Measurements from ENCODE around the gene PLA2G4B. TPM values are rescaled to one million over a fixed set of nuclear protein-coding genes. Genes with fewer than 3 reads are reported as not detected.

Gene PLA2G4B
- total RNA-seq, 3 donors from 2014 or later = 3.2 to 11.0 (median 10.2) TPM

DNA sequence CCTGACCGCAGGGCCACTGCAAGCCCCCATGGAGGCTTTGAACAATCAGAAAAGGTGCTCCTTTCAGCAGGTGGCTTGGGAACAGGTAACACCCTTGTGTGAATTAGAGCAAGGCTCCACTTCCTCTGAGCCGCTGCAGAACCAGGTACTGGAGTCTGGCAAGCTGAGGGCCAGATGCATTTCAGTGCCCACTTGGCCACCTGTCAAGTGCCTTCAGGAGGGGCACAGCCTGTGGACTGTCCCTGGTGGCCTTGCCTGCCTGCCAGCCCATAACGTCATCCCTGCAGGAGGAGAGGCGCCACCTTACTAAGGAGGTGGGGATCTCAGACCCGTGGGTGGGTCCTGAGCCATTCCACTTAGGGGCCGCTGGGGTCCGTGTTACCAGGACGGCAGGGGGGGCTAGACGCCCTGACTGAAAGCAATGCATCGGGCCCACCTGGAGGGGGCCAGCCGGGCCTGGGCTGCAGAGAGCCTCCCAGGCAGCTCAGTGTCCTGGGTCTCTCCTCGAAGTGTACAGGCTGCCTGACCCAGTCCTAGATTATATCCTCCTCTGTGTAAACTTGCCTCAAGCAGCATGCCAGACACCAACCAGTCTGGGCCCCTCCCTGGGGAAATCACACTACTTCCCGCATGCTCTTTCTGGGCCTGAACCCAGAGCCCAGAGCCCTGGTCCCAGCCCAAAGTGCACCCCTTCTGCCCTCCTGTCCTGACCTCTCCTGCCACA, 39.1 kb downstream of the PLA2G4B start:
- no peak overlapping the region for H3K4me3 ChIP-seq
- TF ChIP-seq CTCF (IDR thresholded peaks at IDR 0.05) = no peak
- no peak for TF ChIP-seq POLR2A (IDR thresholded peaks at IDR 0.05)
- no peak for TF ChIP-seq POLR2AphosphoS5 (IDR thresholded peaks at IDR 0.05)
- DNase-seq (ENCODE audit: low spot score in 2 of 2) = no peak
- no peaks in the 10 kb centered on the region for H3K36me3 ChIP-seq
- peaks cover 0 to 7% of the 10 kb centered on the region in 2 donors for H3K4me1 ChIP-seq
- H3K9me3 ChIP-seq = no peaks in the 10 kb centered on the region
- intact Hi-C loops (cut with DNase I; ENCODE audit: low total_unique reads) = no loop called here
- H3K27me3 ChIP-seq = no peaks in the 10 kb centered on the region
- peak overlapping the region in 1 of 2 donors; percentile 25 for H3K27ac ChIP-seq

DNA sequence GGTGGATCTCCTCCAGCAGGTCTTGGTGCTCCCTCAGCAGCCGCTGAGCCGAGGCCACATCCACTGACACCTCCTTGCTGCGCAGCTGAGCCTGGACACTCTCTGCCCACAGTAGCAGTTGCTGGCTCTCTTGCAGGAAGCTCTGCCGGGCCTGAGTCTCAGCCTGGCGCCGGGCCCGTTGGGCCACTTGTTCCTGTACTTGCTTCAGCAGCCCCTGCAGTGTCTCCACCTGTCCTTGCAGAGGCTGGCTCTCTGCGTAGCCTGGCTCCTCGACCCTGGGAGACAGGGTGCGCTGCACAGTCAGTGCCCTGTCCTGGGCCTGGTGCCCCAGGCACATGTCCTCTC, 39.7 kb downstream of the PLA2G4B start:
- H3K27me3 ChIP-seq = no peaks in the 10 kb centered on the region
- no peaks in the 10 kb centered on the region for H3K36me3 ChIP-seq
- TF ChIP-seq POLR2AphosphoS5 (IDR thresholded peaks at IDR 0.05) (no peak), CTCF (IDR thresholded peaks at IDR 0.05) (no peak), POLR2A (IDR thresholded peaks at IDR 0.05) (no peak)
- no peak overlapping the region for H3K4me3 ChIP-seq
- H3K4me1 ChIP-seq = peaks cover 0 to 7% of the 10 kb centered on the region in 2 donors
- intact Hi-C loops (cut with DNase I; ENCODE audit: low total_unique reads) = no loop called here
- H3K27ac ChIP-seq = peak overlapping the region in 1 of 2 donors; percentile 25
- H3K9me3 ChIP-seq = no peaks in the 10 kb centered on the region
- DNase-seq (ENCODE audit: low spot score in 2 of 2) = peak in 1 of 2 donors; percentile 71

DNA sequence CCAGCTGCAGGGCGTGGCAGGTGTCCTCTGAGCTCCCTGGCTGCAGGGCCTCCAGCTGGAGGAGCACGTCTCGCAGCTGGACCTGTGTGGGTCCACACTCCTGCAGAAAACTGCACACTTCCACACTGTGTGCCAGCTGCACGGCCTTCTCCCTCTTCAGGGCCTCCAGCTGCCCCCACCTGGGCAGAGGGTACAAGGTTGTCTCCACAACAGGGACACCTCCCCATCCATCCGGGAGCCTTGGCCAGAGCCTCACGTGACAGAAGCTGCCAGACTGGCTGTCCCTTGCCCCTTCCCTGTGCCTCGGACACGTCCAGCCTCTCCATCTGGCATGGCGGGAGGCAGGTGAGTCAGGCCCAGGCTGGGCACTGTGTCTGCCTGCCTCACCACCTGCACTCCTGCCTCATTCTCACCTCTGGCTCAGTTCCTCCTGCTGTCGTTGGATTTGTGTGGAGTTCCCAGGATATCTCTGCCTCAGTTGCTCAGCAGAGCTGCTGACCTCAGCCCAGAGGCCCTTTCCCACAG, 40.7 kb downstream of the PLA2G4B start:
- Histone ChIP-seq H3K4me3 (no peak overlapping the region), H3K27me3 (no peaks in the 10 kb centered on the region), H3K9me3 (no peaks in the 10 kb centered on the region), H3K27ac (no peak overlapping the region), H3K36me3 (no peaks in the 10 kb centered on the region), H3K4me1 (peaks cover 0 to 7% of the 10 kb centered on the region in 2 donors)
- no peak for DNase-seq (ENCODE audit: low spot score in 2 of 2)
- TF ChIP-seq CTCF (IDR thresholded peaks at IDR 0.05) (no peak), POLR2AphosphoS5 (IDR thresholded peaks at IDR 0.05) (no peak), POLR2A (IDR thresholded peaks at IDR 0.05) (no peak)
- intact Hi-C loops (cut with DNase I; ENCODE audit: low total_unique reads) = no loop called here

DNA sequence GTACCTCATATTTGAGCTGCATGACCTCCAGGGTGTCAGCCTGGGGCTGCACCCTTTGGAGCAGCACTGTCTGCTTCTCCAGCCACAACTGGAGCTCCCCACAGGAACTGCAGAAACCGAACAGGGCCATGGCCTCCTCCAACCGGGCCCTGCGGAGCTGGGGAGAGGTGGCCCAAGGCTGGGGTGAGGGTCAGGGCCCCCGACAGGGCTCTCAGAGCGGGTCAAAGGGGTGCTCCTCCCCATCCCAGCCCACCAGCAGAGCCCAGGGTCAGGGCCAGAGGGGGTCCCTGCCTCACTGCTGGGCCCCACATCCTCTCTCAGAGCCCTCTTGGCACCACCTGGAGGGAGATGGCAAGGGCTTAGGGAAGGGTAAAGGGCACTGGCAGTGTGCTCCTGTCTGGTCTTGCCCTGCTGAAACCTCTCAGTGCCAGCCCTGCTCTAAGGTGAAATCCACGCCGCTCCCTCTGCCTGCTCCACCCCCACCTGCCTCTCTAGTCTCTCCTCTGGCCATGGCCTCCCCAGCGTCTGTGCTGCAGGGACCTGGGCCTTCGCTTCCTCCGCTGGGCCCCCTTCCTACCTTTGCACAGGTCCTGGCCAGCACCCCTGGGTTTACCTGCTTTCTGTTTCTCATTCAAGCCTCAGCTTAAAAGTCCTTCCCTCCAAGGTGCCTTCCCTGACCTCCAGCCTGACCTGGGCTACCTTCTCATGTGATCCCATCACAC, 41.7 kb downstream of the PLA2G4B start:
- H3K27me3 ChIP-seq = no peaks in the 10 kb centered on the region
- H3K4me1 ChIP-seq = peaks cover 0 to 7% of the 10 kb centered on the region in 2 donors
- no peak for DNase-seq (ENCODE audit: low spot score in 2 of 2)
- TF ChIP-seq CTCF (IDR thresholded peaks at IDR 0.05) (no peak), POLR2A (IDR thresholded peaks at IDR 0.05) (no peak), POLR2AphosphoS5 (IDR thresholded peaks at IDR 0.05) (no peak)
- no peaks in the 10 kb centered on the region for H3K36me3 ChIP-seq
- H3K9me3 ChIP-seq = no peaks in the 10 kb centered on the region
- intact Hi-C loops (cut with DNase I; ENCODE audit: low total_unique reads) = no loop called here
- H3K27ac ChIP-seq = no peak overlapping the region
- H3K4me3 ChIP-seq = no peak overlapping the region

DNA sequence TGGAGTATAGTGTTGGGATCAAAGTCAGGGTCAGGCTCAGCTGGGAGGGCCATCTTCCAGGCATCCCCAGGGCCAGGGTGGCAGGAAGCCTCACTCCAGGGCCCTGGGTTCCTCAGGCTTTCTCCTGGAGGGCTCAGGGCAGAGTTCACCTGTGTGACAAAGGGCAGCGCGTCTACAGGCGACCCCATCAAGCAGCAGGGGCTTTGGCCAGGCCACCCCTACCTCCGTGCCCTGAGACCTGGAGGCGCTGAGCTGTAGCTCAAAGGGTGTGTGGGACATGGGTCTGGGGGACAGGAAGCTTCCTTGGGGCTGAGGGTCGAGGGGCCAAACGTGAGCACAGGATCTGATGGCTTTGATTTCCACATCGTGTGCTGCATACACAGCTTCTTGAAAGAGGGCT, 42.4 kb downstream of the PLA2G4B start:
- H3K4me1 ChIP-seq = peaks cover 0 to 7% of the 10 kb centered on the region in 2 donors
- no peak for DNase-seq (ENCODE audit: low spot score in 2 of 2)
- intact Hi-C loops (cut with DNase I; ENCODE audit: low total_unique reads) = no loop called here

More for the DNA sequence above, 42.4 kb downstream of the PLA2G4B start:
- Histone ChIP-seq H3K4me3 (no peak overlapping the region), H3K9me3 (no peaks in the 10 kb centered on the region), H3K27ac (no peak overlapping the region), H3K36me3 (no peaks in the 10 kb centered on the region), H3K27me3 (no peaks in the 10 kb centered on the region)
- TF ChIP-seq CTCF (IDR thresholded peaks at IDR 0.05) (no peak), POLR2A (IDR thresholded peaks at IDR 0.05) (no peak), POLR2AphosphoS5 (IDR thresholded peaks at IDR 0.05) (no peak)

All from breast epithelium (tissue), 4 donors.